ENCODE data around the gene KCNN1.

The KCNN1 gene

GRCh38 chr19:17947815-17948513, 18.9 kb upstream of the KCNN1 start:
- DNase-seq (ENCODE audit: low spot score) = peak; percentile 100

- DNase-seq (ENCODE audit: low spot score) = no peak
These were observed 18.4 kb upstream of the KCNN1 start for GRCh38 chr19:17948514-17948900.

GRCh38 chr19:17948931-17949930, 17.7 kb upstream of the KCNN1 start:
- no peak for DNase-seq (ENCODE audit: low spot score)

- DNase-seq (ENCODE audit: low spot score) = no peak
These were observed 17.0 kb upstream of the KCNN1 start for GRCh38 chr19:17949956-17950309.

- DNase-seq (ENCODE audit: low spot score) = no peak
These were observed 16.4 kb upstream of the KCNN1 start for GRCh38 chr19:17950310-17951156.

- no peak for DNase-seq (ENCODE audit: low spot score)
These were observed 15.5 kb upstream of the KCNN1 start for GRCh38 chr19:17951157-17951989.

GRCh38 chr19:17951990-17952976, 14.6 kb upstream of the KCNN1 start:
- DNase-seq (ENCODE audit: low spot score) = no peak

- DNase-seq (ENCODE audit: low spot score) = no peak
These were observed 13.5 kb upstream of the KCNN1 start for GRCh38 chr19:17953316-17953801.

- DNase-seq (ENCODE audit: low spot score) = no peak
These were observed 13.0 kb upstream of the KCNN1 start for GRCh38 chr19:17953869-17954268.

- DNase-seq (ENCODE audit: low spot score) = no peak
These were observed 12.5 kb upstream of the KCNN1 start for GRCh38 chr19:17954401-17954800.

GRCh38 chr19:17957149-17957849, 9.6 kb upstream of the KCNN1 start:
- no peak for DNase-seq (ENCODE audit: low spot score)

GRCh38 chr19:17957885-17958284, 9.0 kb upstream of the KCNN1 start:
- DNase-seq (ENCODE audit: low spot score) = no peak

GRCh38 chr19:17963936-17964691, 2.8 kb upstream of the KCNN1 start:
- no peak for DNase-seq (ENCODE audit: low spot score)

GRCh38 chr19:17965370-17966128, 1.4 kb upstream of the KCNN1 start:
- no peak for DNase-seq (ENCODE audit: low spot score)

GRCh38 chr19:17966129-17966483, 801 bp upstream of the KCNN1 start:
- no peak for DNase-seq (ENCODE audit: low spot score)

- DNase-seq (ENCODE audit: low spot score) = no peak
These were observed 547 bp downstream of the KCNN1 start for GRCh38 chr19:17967257-17968051.

GRCh38 chr19:17968362-17968761, 1.5 kb downstream of the KCNN1 start:
- no peak for DNase-seq (ENCODE audit: low spot score)

All from GM03348 (cell line).